ENCODE data around the gene COPG2. TPM values are rescaled to one million over a fixed set of nuclear protein-coding genes. Genes with fewer than 3 reads are reported as not detected.

Gene COPG2
- total and polyA plus RNA-seq, 2 donors (not counting 1 experiment from before 2014, with no cell fraction given), result 47.8 to 52.4 TPM

- no peaks in the 10 kb centered on the region for H4K20me1 ChIP-seq (ENCODE audit: control insufficient read depth, extremely low read depth, insufficient read depth, low read length)
- H3K4me2 ChIP-seq (ENCODE audit: extremely low read depth, insufficient read depth, low read length), result no peak overlapping the region
- H3K79me2 ChIP-seq (ENCODE audit: control insufficient read depth, insufficient read depth, low read length), result no peaks in the 10 kb centered on the region
- no peak overlapping the region for H3K9ac ChIP-seq (ENCODE audit: insufficient read depth, low read length)
- no peaks in the 10 kb centered on the region for H3K36me3 ChIP-seq (ENCODE audit: control insufficient read depth, insufficient read depth, low read length)
- no peak overlapping the region for H2AFZ ChIP-seq (ENCODE audit: low read length)
- no peaks in the 10 kb centered on the region for H3K4me1 ChIP-seq (ENCODE audit: control insufficient read depth, extremely low read depth, insufficient read depth, low read length)
- no peak overlapping the region for H3K4me3 ChIP-seq (replicated peaks in 1 of 4; ENCODE audit: control extremely low read depth in 1 of 4, insufficient read depth in 1 of 4, low read depth in 3 of 4, low read length in 4 of 4)
- H3K27ac ChIP-seq (ENCODE audit: insufficient read depth, low read length), result no peak overlapping the region
- TF ChIP-seq EZH2 (IDR thresholded peaks at IDR 0.05; ENCODE audit: low read length, missing control alignments), result no peak
- TF ChIP-seq, protein P1, sequence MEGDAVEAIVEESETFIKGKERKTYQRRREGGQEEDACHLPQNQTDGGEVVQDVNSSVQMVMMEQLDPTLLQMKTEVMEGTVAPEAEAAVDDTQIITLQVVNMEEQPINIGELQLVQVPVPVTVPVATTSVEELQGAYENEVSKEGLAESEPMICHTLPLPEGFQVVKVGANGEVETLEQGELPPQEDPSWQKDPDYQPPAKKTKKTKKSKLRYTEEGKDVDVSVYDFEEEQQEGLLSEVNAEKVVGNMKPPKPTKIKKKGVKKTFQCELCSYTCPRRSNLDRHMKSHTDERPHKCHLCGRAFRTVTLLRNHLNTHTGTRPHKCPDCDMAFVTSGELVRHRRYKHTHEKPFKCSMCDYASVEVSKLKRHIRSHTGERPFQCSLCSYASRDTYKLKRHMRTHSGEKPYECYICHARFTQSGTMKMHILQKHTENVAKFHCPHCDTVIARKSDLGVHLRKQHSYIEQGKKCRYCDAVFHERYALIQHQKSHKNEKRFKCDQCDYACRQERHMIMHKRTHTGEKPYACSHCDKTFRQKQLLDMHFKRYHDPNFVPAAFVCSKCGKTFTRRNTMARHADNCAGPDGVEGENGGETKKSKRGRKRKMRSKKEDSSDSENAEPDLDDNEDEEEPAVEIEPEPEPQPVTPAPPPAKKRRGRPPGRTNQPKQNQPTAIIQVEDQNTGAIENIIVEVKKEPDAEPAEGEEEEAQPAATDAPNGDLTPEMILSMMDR (conservative IDR thresholded peaks at IDR 0.05 in 1 of 2, IDR thresholded peaks at IDR 0.05 in 1 of 2; ENCODE audit: low read depth in 1 of 2, low read length in 2 of 2), result no peak
- peaks cover 5% of the 10 kb centered on the region for H3K27me3 ChIP-seq (ENCODE audit: control insufficient read depth, insufficient read depth, low read length)
- no peaks in the 10 kb centered on the region for H3K9me3 ChIP-seq (ENCODE audit: control insufficient read depth, insufficient read depth, low read depth, low read length)
- peak in 1 of 2 donors; percentile 26 for DNase-seq (ENCODE audit: low read depth in 2 of 2)
Measured at GRCh38 chr7:130683026-130683425, 14.5 kb upstream of the COPG2 start.

DNA sequence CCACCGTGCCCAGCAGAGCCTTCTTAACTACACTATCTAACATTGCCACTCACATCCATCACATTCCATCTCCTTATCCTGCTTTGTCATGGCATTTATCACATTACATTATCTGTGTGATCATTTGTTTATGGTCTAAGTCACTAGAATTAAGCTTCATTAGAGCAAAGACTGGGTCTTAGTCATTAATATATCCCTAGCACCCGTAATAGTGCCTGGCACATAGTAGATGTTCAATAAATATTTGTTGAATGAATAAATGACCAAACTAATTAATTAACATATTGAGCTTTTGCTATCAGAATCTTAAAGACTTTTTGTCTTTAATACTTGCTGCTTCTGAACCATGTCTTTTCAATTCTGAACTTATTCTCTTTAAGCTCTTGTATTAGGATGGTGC, 5.9 kb upstream of the COPG2 start:
- Histone ChIP-seq H4K20me1 (ENCODE audit: control insufficient read depth, extremely low read depth, insufficient read depth, low read length) (no peaks in the 10 kb centered on the region), H3K9me3 (ENCODE audit: control insufficient read depth, insufficient read depth, low read depth, low read length) (no peaks in the 10 kb centered on the region), H2AFZ (ENCODE audit: low read length) (no peak overlapping the region), H3K79me2 (ENCODE audit: control insufficient read depth, insufficient read depth, low read length) (no peaks in the 10 kb centered on the region), H3K27ac (ENCODE audit: insufficient read depth, low read length) (no peak overlapping the region), H3K9ac (ENCODE audit: insufficient read depth, low read length) (no peak overlapping the region), H3K4me3 (replicated peaks in 1 of 4; ENCODE audit: control extremely low read depth in 1 of 4, insufficient read depth in 1 of 4, low read depth in 3 of 4, low read length in 4 of 4) (no peak overlapping the region), H3K4me1 (ENCODE audit: control insufficient read depth, extremely low read depth, insufficient read depth, low read length) (no peaks in the 10 kb centered on the region), H3K4me2 (ENCODE audit: extremely low read depth, insufficient read depth, low read length) (no peak overlapping the region), H3K27me3 (ENCODE audit: control insufficient read depth, insufficient read depth, low read length) (no peaks in the 10 kb centered on the region), H3K36me3 (ENCODE audit: control insufficient read depth, insufficient read depth, low read length) (no peaks in the 10 kb centered on the region)
- TF ChIP-seq, protein P1 (conservative IDR thresholded peaks at IDR 0.05 in 1 of 2, IDR thresholded peaks at IDR 0.05 in 1 of 2; ENCODE audit: low read depth in 1 of 2, low read length in 2 of 2), result no peak
- no peak for TF ChIP-seq EZH2 (IDR thresholded peaks at IDR 0.05; ENCODE audit: low read length, missing control alignments)
- DNase-seq (ENCODE audit: low read depth in 2 of 2), result no peak

DNA sequence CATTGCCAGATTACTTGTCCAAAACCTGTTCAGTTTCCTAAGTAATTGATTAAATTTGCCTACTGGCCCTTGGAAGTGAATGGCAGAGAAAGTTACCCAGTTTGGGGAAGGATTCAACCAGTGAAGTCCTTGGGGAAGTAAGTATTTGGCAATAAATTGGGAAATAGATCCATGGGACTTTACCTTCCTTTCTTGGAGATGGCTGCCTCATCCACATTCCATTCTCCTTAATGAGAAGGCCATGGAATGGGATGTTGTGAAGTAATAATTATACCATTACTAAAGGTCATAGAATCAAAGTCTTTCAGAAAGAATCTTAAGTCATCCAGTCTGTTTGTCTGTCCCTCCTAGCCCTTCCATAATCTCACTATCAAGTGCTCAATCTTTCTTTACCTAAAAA, 4.5 kb upstream of the COPG2 start:
- H3K27ac ChIP-seq (ENCODE audit: insufficient read depth, low read length), result no peak overlapping the region
- no peak overlapping the region for H3K4me2 ChIP-seq (ENCODE audit: extremely low read depth, insufficient read depth, low read length)
- no peaks in the 10 kb centered on the region for H4K20me1 ChIP-seq (ENCODE audit: control insufficient read depth, extremely low read depth, insufficient read depth, low read length)
- H3K36me3 ChIP-seq (ENCODE audit: control insufficient read depth, insufficient read depth, low read length), result no peaks in the 10 kb centered on the region
- no peak overlapping the region for H2AFZ ChIP-seq (ENCODE audit: low read length)
- DNase-seq (ENCODE audit: low read depth in 2 of 2), result no peak
- no peak for TF ChIP-seq EZH2 (IDR thresholded peaks at IDR 0.05; ENCODE audit: low read length, missing control alignments)
- TF ChIP-seq, protein P1 (conservative IDR thresholded peaks at IDR 0.05 in 1 of 2, IDR thresholded peaks at IDR 0.05 in 1 of 2; ENCODE audit: low read depth in 1 of 2, low read length in 2 of 2), result no peak
- H3K27me3 ChIP-seq (ENCODE audit: control insufficient read depth, insufficient read depth, low read length), result no peaks in the 10 kb centered on the region
- H3K9me3 ChIP-seq (ENCODE audit: control insufficient read depth, insufficient read depth, low read depth, low read length), result no peaks in the 10 kb centered on the region
- no peak overlapping the region for H3K9ac ChIP-seq (ENCODE audit: insufficient read depth, low read length)
- H3K4me3 ChIP-seq (replicated peaks in 1 of 4; ENCODE audit: control extremely low read depth in 1 of 4, insufficient read depth in 1 of 4, low read depth in 3 of 4, low read length in 4 of 4), result no peak overlapping the region
- no peaks in the 10 kb centered on the region for H3K4me1 ChIP-seq (ENCODE audit: control insufficient read depth, extremely low read depth, insufficient read depth, low read length)
- H3K79me2 ChIP-seq (ENCODE audit: control insufficient read depth, insufficient read depth, low read length), result no peaks in the 10 kb centered on the region

Data from fibroblast of lung (primary cell).